ENCODE data around the gene EIF5.
A peak's percentile ranks its signal among the peaks of the same experiment; 100 is the strongest.
"Not testable (repeated sequence)": the region's sequence is repeated elsewhere in the genome, so short reads cannot be mapped to it uniquely, and the experiment has no call there.

Gene EIF5

DNA sequence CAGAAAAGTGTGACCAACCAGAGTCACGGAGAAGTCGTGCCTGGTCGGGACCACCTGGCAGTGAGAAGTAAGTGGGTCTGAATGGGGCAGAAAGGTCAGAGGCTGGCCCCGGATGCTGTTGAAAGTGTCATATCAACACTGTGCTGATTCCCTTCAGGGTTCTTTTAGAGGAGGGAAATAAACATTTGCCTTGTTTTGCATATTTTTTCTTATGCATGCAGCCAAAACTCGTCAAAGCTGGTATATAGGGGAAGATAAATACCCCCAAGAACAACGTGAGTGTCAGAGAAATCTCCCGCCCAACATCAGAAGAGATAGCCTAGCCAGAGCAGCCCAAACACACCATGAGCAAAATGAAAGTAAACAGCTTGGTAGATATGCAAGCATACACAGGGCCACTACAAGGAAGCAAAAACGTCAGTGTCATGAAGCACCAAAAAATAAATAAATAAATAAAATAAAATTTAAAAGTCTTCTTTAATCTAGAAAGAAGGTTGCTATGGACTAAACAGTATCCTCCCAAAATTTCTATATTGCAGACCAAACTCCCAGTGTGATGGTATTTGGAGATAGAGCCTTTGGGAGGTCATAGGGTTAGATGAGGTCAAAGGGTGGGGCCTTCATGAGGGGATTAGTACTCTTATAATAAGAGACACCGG lies 22.1 kb downstream of the EIF5 start:
- TF ChIP-seq ZBTB48 (tag by site-specific recombination; IDR thresholded peaks at IDR 0.05) = no peak
- no peak for TF ChIP-seq ZNF366 (tag by site-specific recombination; conservative IDR thresholded peaks at IDR 0.05)
- TF ChIP-seq ZNF324 (tag by site-specific recombination; IDR thresholded peaks at IDR 0.05) = no peak
- TF ChIP-seq ZNF549 (tag by site-specific recombination; IDR thresholded peaks at IDR 0.05) = no peak
- TF ChIP-seq GLI4 (tag by site-specific recombination; IDR thresholded peaks at IDR 0.05) = no peak
- TF ChIP-seq ZNF776 (tag by site-specific recombination; IDR thresholded peaks at IDR 0.05; ENCODE audit: borderline replicate concordance) = no peak
- TF ChIP-seq ZNF623 (tag by site-specific recombination; IDR thresholded peaks at IDR 0.05) = no peak
- TF ChIP-seq GFI1B (tag by site-specific recombination; IDR thresholded peaks at IDR 0.05) = no peak
- TF ChIP-seq, protein P1, sequence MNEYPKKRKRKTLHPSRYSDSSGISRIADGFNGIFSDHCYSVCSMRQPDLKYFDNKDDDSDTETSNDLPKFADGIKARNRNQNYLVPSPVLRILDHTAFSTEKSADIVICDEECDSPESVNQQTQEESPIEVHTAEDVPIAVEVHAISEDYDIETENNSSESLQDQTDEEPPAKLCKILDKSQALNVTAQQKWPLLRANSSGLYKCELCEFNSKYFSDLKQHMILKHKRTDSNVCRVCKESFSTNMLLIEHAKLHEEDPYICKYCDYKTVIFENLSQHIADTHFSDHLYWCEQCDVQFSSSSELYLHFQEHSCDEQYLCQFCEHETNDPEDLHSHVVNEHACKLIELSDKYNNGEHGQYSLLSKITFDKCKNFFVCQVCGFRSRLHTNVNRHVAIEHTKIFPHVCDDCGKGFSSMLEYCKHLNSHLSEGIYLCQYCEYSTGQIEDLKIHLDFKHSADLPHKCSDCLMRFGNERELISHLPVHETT (tag by site-specific recombination; IDR thresholded peaks at IDR 0.05) = no peak
- TF ChIP-seq ZSCAN5A (tag by site-specific recombination; IDR thresholded peaks at IDR 0.05) = no peak
- no peak for TF ChIP-seq ZNF140 (tag by site-specific recombination; IDR thresholded peaks at IDR 0.05)
- no peak for TF ChIP-seq HOXC10 (CRISPR knock-in tag; IDR thresholded peaks at IDR 0.05)
- TF ChIP-seq SP7 (tag by site-specific recombination; IDR thresholded peaks at IDR 0.05) = no peak
- no peak for TF ChIP-seq ZNF747 (tag by site-specific recombination; IDR thresholded peaks at IDR 0.05)
- TF ChIP-seq ZNF626 (tag by site-specific recombination; IDR thresholded peaks at IDR 0.05) = no peak
- TF ChIP-seq YY1 (tag by site-specific recombination; IDR thresholded peaks at IDR 0.05) = no peak
- H3K36me3 ChIP-seq (ENCODE audit: control insufficient read depth in 2 of 2, insufficient read depth in 1 of 2, low read length in 2 of 2) = no peaks in the 10 kb centered on the region
- H3K9me3 ChIP-seq (ENCODE audit: control insufficient read depth, insufficient read depth, low read depth, low read length) = no peaks in the 10 kb centered on the region
- no peak overlapping the region for H3K4me3 ChIP-seq (ENCODE audit: low read depth, low read length)
- H3K4me1 ChIP-seq (ENCODE audit: control insufficient read depth, insufficient read depth, low read length) = peaks cover 3% of the 10 kb centered on the region; the same call in 1 of the 2 replicates
- ChIA-PET POLR2A (interaction anchor here (0.6 to 1.2 kb wide), 3 partner anchors 13 to 193 kb away, joined by 3 to 4 read pairs (median 4); no protein-coding TSS in a partner anchor), CTCF (interaction anchor here (0.6 to 0.7 kb wide), 3 partner anchors 38 to 728 kb away, joined by 3 to 4 read pairs (median 3); no protein-coding TSS in a partner anchor)
- H3K27ac ChIP-seq (ENCODE audit: extremely low read depth, low read depth, low read length) = no peak overlapping the region

DNA sequence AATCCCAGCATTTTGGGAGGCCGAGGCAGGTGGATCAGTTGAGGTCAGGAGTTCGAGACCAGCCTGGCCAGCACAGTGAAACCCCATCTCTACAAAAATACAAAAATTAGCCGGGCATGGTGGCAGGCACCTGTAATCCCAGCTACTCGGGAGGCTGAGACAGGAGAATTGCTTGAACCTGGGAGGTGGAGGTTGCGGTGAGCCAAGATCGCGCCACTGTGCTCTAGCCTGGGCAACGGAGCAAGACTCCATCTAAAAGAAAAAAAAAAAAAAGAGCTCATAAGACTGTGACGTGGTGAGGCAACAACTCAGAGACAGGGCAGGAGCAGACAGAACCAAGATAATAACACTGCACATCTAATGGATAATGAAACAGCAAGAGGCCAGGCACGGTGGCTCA lies 23.5 kb downstream of the EIF5 start:
- not testable (repeated sequence) for H3K4me1 ChIP-seq (ENCODE audit: control insufficient read depth, insufficient read depth, low read length); H3K4me3 ChIP-seq (ENCODE audit: low read depth, low read length); H3K27ac ChIP-seq (ENCODE audit: extremely low read depth, low read depth, low read length); H3K36me3 ChIP-seq (ENCODE audit: control insufficient read depth in 2 of 2, insufficient read depth in 1 of 2, low read length in 2 of 2); H3K9me3 ChIP-seq (ENCODE audit: control insufficient read depth, insufficient read depth, low read depth, low read length)
- ChIA-PET CTCF (interaction anchor here (0.6 to 1.6 kb wide), 2 partner anchors 16 to 33 kb away, joined by 3 to 5 read pairs; no protein-coding TSS in a partner anchor), POLR2A (interaction anchor here (1.2 kb wide), 1 partner anchor 14 kb away, joined by 4 read pairs; no protein-coding TSS in a partner anchor)
- peak; percentile 90 for TF ChIP-seq ZNF121 (tag by site-specific recombination; IDR thresholded peaks at IDR 0.05)

DNA sequence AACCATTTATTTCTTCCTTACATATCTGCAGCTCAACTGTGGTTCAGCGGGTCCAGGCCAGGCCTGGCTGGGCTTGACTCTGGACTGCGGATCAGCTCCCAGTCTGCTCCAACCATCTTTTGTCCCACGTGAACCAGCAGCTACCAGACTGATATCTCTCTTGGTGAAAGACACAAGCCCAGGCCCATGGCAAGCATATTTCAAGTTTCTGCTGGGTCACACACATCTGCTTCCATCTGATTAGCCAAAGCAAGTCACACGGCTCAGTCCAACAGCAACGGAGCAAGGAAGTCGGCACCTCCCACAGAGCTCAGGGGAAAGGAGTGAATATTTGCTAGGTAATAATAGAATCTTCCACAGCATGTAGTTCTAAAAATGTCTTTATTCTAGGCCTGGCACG lies 26.5 kb downstream of the EIF5 start:
- ChIA-PET POLR2A (interaction anchor here (1.1 kb wide), 1 partner anchor 15 kb away, joined by 3 read pairs; no protein-coding TSS in a partner anchor), CTCF (interaction anchor here (0.9 kb wide), 1 partner anchor 30 kb away, joined by 4 read pairs; no protein-coding TSS in a partner anchor)
- Histone ChIP-seq H3K36me3 (ENCODE audit: control insufficient read depth in 2 of 2, insufficient read depth in 1 of 2, low read length in 2 of 2) (no peaks in the 10 kb centered on the region), H3K4me1 (ENCODE audit: control insufficient read depth, insufficient read depth, low read length) (no peaks in the 10 kb centered on the region), H3K4me3 (ENCODE audit: low read depth, low read length) (no peak overlapping the region), H3K9me3 (ENCODE audit: control insufficient read depth, insufficient read depth, low read depth, low read length) (no peaks in the 10 kb centered on the region), H3K27ac (ENCODE audit: extremely low read depth, low read depth, low read length) (no peak overlapping the region)
- TF ChIP-seq, protein P2, sequence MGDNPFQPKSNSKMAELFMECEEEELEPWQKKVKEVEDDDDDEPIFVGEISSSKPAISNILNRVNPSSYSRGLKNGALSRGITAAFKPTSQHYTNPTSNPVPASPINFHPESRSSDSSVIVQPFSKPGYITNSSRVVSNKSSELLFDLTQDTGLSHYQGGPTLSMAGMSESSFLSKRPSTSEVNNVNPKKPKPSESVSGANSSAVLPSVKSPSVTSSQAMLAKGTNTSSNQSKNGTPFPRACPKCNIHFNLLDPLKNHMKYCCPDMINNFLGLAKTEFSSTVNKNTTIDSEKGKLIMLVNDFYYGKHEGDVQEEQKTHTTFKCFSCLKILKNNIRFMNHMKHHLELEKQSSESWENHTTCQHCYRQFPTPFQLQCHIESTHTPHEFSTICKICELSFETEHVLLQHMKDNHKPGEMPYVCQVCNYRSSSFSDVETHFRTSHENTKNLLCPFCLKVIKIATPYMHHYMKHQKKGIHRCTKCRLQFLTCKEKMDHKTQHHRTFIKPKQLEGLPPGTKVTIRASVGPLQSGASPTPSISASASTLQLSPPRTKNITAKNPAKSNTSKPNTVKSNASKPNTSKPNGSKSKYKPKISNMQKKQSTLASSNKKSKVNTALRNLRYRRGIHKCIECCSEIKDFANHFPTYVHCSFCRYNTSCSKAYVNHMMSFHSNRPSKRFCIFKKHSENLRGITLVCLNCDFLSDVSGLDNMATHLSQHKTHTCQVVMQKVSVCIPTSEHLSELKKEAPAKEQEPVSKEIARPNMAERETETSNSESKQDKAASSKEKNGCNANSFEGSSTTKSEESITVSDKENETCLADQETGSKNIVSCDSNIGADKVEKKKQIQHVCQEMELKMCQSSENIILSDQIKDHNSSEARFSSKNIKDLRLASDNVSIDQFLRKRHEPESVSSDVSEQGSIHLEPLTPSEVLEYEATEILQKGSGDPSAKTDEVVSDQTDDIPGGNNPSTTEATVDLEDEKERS (tag by site-specific recombination; IDR thresholded peaks at IDR 0.05) = no peak
- TF ChIP-seq ZSCAN30 (tag by site-specific recombination; IDR thresholded peaks at IDR 0.05) = no peak
- TF ChIP-seq HOXA7 (CRISPR knock-in tag; IDR thresholded peaks at IDR 0.05; ENCODE audit: borderline replicate concordance) = no peak
- no peak for TF ChIP-seq WT1 (tag by site-specific recombination; IDR thresholded peaks at IDR 0.05)
- no peak for TF ChIP-seq MYNN (tag by site-specific recombination; IDR thresholded peaks at IDR 0.05; ENCODE audit: borderline replicate concordance)
- no peak for TF ChIP-seq ZNF175 (tag by site-specific recombination; IDR thresholded peaks at IDR 0.05)
- no peak for TF ChIP-seq ZNF560 (tag by site-specific recombination; IDR thresholded peaks at IDR 0.05; ENCODE audit: borderline replicate concordance)
- TF ChIP-seq ZNF133 (tag by site-specific recombination; IDR thresholded peaks at IDR 0.05) = no peak
- no peak for TF ChIP-seq ZBTB20 (tag by site-specific recombination; IDR thresholded peaks at IDR 0.05)
- no peak for TF ChIP-seq ZNF174 (tag by site-specific recombination; IDR thresholded peaks at IDR 0.05)
- no peak for TF ChIP-seq ZNF600 (tag by site-specific recombination; IDR thresholded peaks at IDR 0.05)
